Measurements from ENCODE around the gene SMAD6. TPM values are rescaled to one million over a fixed set of nuclear protein-coding genes. Genes with fewer than 3 reads are reported as not detected.

SMAD6 gene
- total and polyA plus RNA-seq, 2 experiments from 2014 or later, result 3.6 to 32.9 TPM

DNA sequence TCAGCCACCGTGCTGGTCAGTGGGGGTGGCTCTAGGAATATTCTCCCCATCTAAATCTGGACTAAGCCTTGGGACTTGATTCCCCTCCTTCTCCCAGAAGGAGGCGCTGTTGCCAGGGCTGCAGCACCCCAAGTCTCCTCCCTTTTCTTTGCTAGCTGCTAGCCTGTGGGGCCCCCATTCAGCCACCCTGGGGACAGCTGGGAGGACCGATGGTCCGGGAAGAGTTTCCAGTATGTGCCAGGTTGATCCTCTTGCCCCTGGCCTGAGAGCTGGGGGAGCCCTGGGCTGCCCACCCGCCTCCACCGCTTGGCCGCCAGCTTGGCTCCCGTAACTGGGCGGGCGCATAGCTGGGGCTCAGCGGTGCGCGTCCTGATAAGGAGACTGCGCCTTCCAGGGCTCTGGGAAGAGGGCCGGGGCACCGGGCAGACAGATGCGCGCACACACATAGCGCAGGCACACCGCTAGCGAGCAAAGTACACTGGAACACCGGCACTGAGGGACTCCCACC lies 4.2 kb downstream of the SMAD6 start:
- in situ Hi-C loops (cut with MboI), result no loop called here

DNA sequence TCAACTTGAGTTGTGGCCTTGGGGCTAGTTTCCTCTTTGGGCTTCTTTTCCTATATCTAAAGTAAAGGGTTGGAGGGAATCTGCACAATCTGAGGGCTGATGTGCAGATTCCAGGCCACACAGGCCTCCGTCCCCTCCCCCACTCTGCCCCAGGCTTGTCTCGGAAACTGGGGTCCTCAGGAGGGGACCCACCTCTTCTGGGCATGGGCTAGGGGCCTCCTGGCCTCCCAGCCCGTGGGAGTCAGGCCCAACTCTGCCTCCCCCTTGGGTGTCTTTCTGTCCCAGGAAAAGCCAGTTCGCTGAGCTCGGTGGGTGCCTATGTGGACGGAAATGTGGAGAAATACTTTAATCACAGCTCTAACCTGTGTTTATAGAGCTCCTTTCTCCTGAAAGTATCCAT lies 4.8 kb downstream of the SMAD6 start:
- H3K79me2 ChIP-seq (ENCODE audit: insufficient read depth), result peaks cover 95% of the 10 kb centered on the region
- 19 to 25% methylated on average over 6 of the region's 6 CpGs for WGBS, 2 experiments (ENCODE audit: low coverage in 1 of 2, low lambda C conversion rate in 2 of 2, missing lambda C conversion rate in 2 of 2)

More for the DNA sequence above, 4.2 kb downstream of the SMAD6 start:
- Histone ChIP-seq H3K9ac (peak overlapping the region; percentile 76), H3K4me1 (ENCODE audit: insufficient read depth) (peaks cover 38% of the 10 kb centered on the region), H3F3A (ENCODE audit: insufficient read depth) (0 out of 2 replicates have a peak, but pooled peaks cover 26% of the 10 kb centered on the region), H3K27ac (peak overlapping the region; percentile 70), H2AFZ (no peak overlapping the region), H3K79me2 (ENCODE audit: insufficient read depth) (peaks cover 90% of the 10 kb centered on the region), H3K27me3 (replicated peaks; ENCODE audit: insufficient read depth) (no peaks in the 10 kb centered on the region), H3K9me2 (ENCODE audit: insufficient read depth) (no peaks in the 10 kb centered on the region), H3K4me3 (peak overlapping the region; percentile 81), H3K36me3 (ENCODE audit: low read depth) (no peaks in the 10 kb centered on the region), H3K9me3 (ENCODE audit: low read depth) (no peaks in the 10 kb centered on the region), H4K20me1 (ENCODE audit: insufficient read depth) (no peaks in the 10 kb centered on the region), H3K4me2 (ENCODE audit: unreplicated experiment) (peak overlapping the region; percentile 80)
- 75 to 82% methylated on average over 19 to 22 of the region's 22 CpGs for WGBS, 2 experiments (ENCODE audit: low coverage in 1 of 2, low lambda C conversion rate in 2 of 2, missing lambda C conversion rate in 2 of 2)
- peak; percentile 59 for DNase-seq
- TF ChIP-seq EZH2phosphoT487 (IDR thresholded peaks at IDR 0.05; ENCODE audit: insufficient read depth, low read depth) (no peak), EZH2 (IDR thresholded peaks at IDR 0.05; ENCODE audit: insufficient read depth, poor library complexity, severe bottlenecking) (no peak)

DNA sequence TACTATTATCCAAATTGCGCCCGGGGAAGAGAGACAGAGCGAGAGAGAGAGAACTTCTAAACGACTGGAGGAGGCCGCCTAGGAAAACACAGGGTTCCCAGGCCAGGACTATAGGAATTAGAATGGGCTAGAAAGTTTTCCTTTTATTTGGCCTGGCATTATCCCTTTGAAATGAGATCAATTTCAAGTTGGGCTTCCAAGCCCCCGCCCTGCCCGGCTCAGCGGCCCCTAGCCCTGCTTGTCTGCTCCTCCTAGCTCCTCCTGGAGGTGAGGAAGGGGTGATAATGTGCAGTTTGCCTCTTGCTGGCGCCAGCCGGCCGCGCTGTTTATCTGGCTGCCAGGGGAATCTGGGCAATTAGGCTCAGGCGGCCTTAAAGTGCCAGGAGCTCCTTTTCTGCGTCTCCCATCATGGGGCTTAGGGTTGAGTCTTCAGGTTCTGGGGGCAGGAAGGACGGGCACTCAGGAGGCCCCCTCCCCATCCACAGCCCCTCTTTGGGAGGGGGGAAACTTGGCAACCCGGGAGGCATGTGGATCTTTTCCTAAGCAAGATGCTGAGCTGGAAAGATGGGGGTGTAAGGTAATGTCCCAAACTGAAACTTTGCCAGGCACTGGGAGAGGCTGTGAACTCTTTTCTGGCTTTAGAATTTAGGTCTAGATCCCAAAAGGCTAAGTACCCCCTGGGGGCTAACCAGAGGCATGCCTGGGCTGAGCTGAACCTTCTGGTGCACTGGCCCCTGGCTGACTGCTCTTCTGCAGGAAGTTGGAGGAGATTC lies 5.5 kb downstream of the SMAD6 start:
- peaks cover 38% of the 10 kb centered on the region for H3K4me1 ChIP-seq (ENCODE audit: insufficient read depth)
- peak overlapping the region; percentile 70 for H3K27ac ChIP-seq
- H3K36me3 ChIP-seq (ENCODE audit: low read depth), result no peaks in the 10 kb centered on the region
- peak overlapping the region; percentile 23; the same call in 1 of the 2 replicates for H2AFZ ChIP-seq
- in situ Hi-C loops (cut with MboI), result no loop called here
- peak overlapping the region; percentile 81 for H3K4me3 ChIP-seq
- 10% methylated on average over 16 of the region's 16 CpGs for WGBS, 2 experiments (ENCODE audit: low coverage in 1 of 2, low lambda C conversion rate in 2 of 2, missing lambda C conversion rate in 2 of 2)
- H3K79me2 ChIP-seq (ENCODE audit: insufficient read depth), result peaks cover 99% of the 10 kb centered on the region
- no peaks in the 10 kb centered on the region for H4K20me1 ChIP-seq (ENCODE audit: insufficient read depth)
- H3K9ac ChIP-seq, result peak overlapping the region; percentile 76
- H3K4me2 ChIP-seq (ENCODE audit: unreplicated experiment), result peak overlapping the region; percentile 80
- no peaks in the 10 kb centered on the region for H3K27me3 ChIP-seq (replicated peaks; ENCODE audit: insufficient read depth)
- TF ChIP-seq EZH2phosphoT487 (IDR thresholded peaks at IDR 0.05; ENCODE audit: insufficient read depth, low read depth), result no peak
- no peak for TF ChIP-seq EZH2 (IDR thresholded peaks at IDR 0.05; ENCODE audit: insufficient read depth, poor library complexity, severe bottlenecking)
- H3K9me2 ChIP-seq (ENCODE audit: insufficient read depth), result no peaks in the 10 kb centered on the region
- H3F3A ChIP-seq (ENCODE audit: insufficient read depth), result peaks cover 32% of the 10 kb centered on the region; the same call in 1 of the 2 replicates
- H3K9me3 ChIP-seq (ENCODE audit: low read depth), result no peaks in the 10 kb centered on the region
- DNase-seq, result peak; percentile 78

More for the DNA sequence above, 4.8 kb downstream of the SMAD6 start:
- peak overlapping the region; percentile 23 for H2AFZ ChIP-seq
- H3K4me2 ChIP-seq (ENCODE audit: unreplicated experiment), result peak overlapping the region; percentile 80
- no peaks in the 10 kb centered on the region for H3K9me3 ChIP-seq (ENCODE audit: low read depth)
- DNase-seq, result no peak
- in situ Hi-C loops (cut with MboI), result no loop called here
- H3K27me3 ChIP-seq (replicated peaks; ENCODE audit: insufficient read depth), result no peaks in the 10 kb centered on the region
- TF ChIP-seq EZH2 (IDR thresholded peaks at IDR 0.05; ENCODE audit: insufficient read depth, poor library complexity, severe bottlenecking) (no peak), EZH2phosphoT487 (IDR thresholded peaks at IDR 0.05; ENCODE audit: insufficient read depth, low read depth) (no peak)
- H3K9ac ChIP-seq, result peak overlapping the region; percentile 76
- peaks cover 29% of the 10 kb centered on the region; the same call in 1 of the 2 replicates for H3F3A ChIP-seq (ENCODE audit: insufficient read depth)
- H3K27ac ChIP-seq, result peak overlapping the region; percentile 70
- peak overlapping the region; percentile 81 for H3K4me3 ChIP-seq
- no peaks in the 10 kb centered on the region for H3K9me2 ChIP-seq (ENCODE audit: insufficient read depth)
- no peaks in the 10 kb centered on the region for H4K20me1 ChIP-seq (ENCODE audit: insufficient read depth)
- H3K36me3 ChIP-seq (ENCODE audit: low read depth), result no peaks in the 10 kb centered on the region
- H3K4me1 ChIP-seq (ENCODE audit: insufficient read depth), result peaks cover 38% of the 10 kb centered on the region

DNA sequence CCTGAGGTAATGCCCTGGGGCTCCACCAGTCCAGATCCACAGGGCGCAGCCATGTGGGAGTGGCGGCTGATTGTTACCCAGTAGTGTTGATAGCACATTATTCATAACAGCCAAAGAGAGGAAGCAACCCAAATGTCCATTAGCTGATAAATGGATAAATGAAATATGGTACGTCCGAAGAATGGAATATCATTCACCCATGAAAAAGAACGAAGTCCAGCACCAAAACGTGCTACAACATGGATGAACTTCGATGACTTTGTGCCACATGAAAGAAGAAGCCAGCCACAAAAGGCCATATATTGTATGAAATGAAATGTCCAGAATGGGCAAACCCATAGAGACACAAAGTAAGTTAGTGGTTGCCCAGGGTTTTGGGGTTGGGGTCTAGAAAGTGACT lies 6.4 kb downstream of the SMAD6 start:
- Histone ChIP-seq H4K20me1 (ENCODE audit: insufficient read depth) (no peaks in the 10 kb centered on the region), H2AFZ (no peak overlapping the region), H3K79me2 (ENCODE audit: insufficient read depth) (peaks cover 99% of the 10 kb centered on the region), H3K4me2 (ENCODE audit: unreplicated experiment) (peak overlapping the region; percentile 80), H3K9ac (no peak overlapping the region), H3K9me3 (ENCODE audit: low read depth) (no peaks in the 10 kb centered on the region), H3K36me3 (ENCODE audit: low read depth) (no peaks in the 10 kb centered on the region), H3F3A (ENCODE audit: insufficient read depth) (peaks cover 38% of the 10 kb centered on the region; the same call in 1 of the 2 replicates), H3K9me2 (ENCODE audit: insufficient read depth) (no peaks in the 10 kb centered on the region), H3K27ac (no peak overlapping the region), H3K4me3 (no peak overlapping the region), H3K27me3 (replicated peaks; ENCODE audit: insufficient read depth) (no peaks in the 10 kb centered on the region), H3K4me1 (ENCODE audit: insufficient read depth) (peaks cover 38% of the 10 kb centered on the region)
- 98 to 99% methylated on average over 7 of the region's 7 CpGs for whole genome bisulfite sequencing, 2 experiments (ENCODE audit: low coverage in 1 of 2, low lambda C conversion rate in 2 of 2, missing lambda C conversion rate in 2 of 2)
- in situ Hi-C loops (cut with MboI), result no loop called here
- TF ChIP-seq EZH2 (IDR thresholded peaks at IDR 0.05; ENCODE audit: insufficient read depth, poor library complexity, severe bottlenecking), result no peak
- no peak for TF ChIP-seq EZH2phosphoT487 (IDR thresholded peaks at IDR 0.05; ENCODE audit: insufficient read depth, low read depth)
- DNase-seq, result no peak
